ENCODE data around the gene HDAC11. TPM values are rescaled to one million over a fixed set of nuclear protein-coding genes. Genes with fewer than 3 reads are reported as not detected.

The HDAC11 gene
- total RNA-seq, 1 donor from 2014 or later, result 11.9 TPM

DNA sequence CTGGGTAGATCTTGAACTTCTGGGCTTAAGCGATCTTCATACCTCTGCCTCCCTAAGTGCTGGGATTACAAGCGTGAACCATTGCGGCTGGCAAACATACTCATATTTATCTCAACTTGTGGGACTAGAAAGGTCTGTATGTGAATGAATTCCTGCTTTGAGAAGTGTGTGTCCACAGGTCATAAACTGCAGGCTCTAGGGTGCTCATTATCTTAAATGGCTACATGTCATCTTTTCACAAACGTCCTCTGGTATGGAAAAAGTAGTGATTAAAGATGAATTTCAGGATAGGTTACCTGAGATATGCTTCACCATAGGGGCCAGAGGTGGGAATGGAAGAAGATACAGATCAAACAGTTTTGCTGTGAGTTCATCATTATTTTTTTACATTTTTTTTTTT lies 7.8 kb upstream of the HDAC11 start:
- Mint-ChIP-seq H3K4me3 (ENCODE audit: unreplicated experiment) (no peak overlapping the region), H3K9me3 (ENCODE audit: unreplicated experiment) (no peaks in the 10 kb centered on the region), H3K27me3 (ENCODE audit: unreplicated experiment) (peaks cover 48% of the 10 kb centered on the region), H3K4me1 (ENCODE audit: unreplicated experiment) (no peaks in the 10 kb centered on the region), H3K36me3 (ENCODE audit: unreplicated experiment) (no peaks in the 10 kb centered on the region), H3K27ac (ENCODE audit: unreplicated experiment) (no peak overlapping the region)
- TF ChIP-seq, protein P1, sequence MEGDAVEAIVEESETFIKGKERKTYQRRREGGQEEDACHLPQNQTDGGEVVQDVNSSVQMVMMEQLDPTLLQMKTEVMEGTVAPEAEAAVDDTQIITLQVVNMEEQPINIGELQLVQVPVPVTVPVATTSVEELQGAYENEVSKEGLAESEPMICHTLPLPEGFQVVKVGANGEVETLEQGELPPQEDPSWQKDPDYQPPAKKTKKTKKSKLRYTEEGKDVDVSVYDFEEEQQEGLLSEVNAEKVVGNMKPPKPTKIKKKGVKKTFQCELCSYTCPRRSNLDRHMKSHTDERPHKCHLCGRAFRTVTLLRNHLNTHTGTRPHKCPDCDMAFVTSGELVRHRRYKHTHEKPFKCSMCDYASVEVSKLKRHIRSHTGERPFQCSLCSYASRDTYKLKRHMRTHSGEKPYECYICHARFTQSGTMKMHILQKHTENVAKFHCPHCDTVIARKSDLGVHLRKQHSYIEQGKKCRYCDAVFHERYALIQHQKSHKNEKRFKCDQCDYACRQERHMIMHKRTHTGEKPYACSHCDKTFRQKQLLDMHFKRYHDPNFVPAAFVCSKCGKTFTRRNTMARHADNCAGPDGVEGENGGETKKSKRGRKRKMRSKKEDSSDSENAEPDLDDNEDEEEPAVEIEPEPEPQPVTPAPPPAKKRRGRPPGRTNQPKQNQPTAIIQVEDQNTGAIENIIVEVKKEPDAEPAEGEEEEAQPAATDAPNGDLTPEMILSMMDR (IDR thresholded peaks at IDR 0.05), result no peak
- no peak for DNase-seq (ENCODE audit: extremely low spot score, unreplicated experiment)

DNA sequence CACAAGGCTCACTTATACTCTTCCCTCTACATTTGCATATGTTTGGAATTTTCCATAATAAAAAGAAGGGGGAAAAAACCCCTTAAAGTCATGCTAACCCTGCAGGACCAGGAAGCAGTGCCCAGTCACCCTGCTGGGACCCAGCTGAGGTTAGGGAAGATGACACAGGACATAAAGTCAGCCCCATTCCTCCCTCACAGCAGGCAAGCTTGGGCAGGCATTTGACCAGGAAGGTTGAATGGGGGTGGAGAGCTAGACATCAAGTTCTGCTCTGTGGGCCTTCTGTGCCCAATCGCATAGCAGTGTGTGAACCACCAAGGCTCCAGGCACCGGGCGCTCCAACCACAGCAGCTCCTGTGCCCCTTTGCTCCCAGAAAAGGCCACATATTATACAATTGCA lies 7.1 kb upstream of the HDAC11 start:
- H3K9me3 Mint-ChIP-seq (ENCODE audit: unreplicated experiment), result no peaks in the 10 kb centered on the region
- no peak overlapping the region for H3K4me3 Mint-ChIP-seq (ENCODE audit: unreplicated experiment)
- peaks cover 43% of the 10 kb centered on the region for H3K27me3 Mint-ChIP-seq (ENCODE audit: unreplicated experiment)
- TF ChIP-seq, protein P1 (IDR thresholded peaks at IDR 0.05), result no peak
- no peaks in the 10 kb centered on the region for H3K4me1 Mint-ChIP-seq (ENCODE audit: unreplicated experiment)
- no peaks in the 10 kb centered on the region for H3K36me3 Mint-ChIP-seq (ENCODE audit: unreplicated experiment)
- no peak for DNase-seq (ENCODE audit: extremely low spot score, unreplicated experiment)
- no peak overlapping the region for H3K27ac Mint-ChIP-seq (ENCODE audit: unreplicated experiment)

DNA sequence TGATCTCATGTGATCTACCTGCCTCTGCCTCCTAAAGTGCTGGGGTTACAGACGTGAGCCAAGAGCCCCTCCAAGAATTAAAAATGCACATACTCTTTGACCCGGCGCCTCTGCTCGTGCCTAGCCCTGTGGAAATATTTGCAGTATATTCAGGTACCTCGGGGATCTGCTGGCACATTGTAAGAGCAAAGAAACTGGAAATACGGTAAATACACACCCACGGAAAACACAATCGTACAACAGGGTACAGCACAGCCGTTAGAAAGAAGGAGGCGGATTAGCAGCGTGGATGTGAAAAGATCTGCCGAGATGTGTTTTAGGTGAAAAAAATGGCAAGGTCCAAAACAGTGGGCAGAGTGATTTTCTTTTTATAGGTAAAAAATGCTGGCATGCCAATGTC lies 6.1 kb upstream of the HDAC11 start:
- H3K9me3 Mint-ChIP-seq (ENCODE audit: unreplicated experiment), result no peaks in the 10 kb centered on the region
- no peak overlapping the region for H3K27ac Mint-ChIP-seq (ENCODE audit: unreplicated experiment)
- TF ChIP-seq, protein P1 (IDR thresholded peaks at IDR 0.05), result no peak

DNA sequence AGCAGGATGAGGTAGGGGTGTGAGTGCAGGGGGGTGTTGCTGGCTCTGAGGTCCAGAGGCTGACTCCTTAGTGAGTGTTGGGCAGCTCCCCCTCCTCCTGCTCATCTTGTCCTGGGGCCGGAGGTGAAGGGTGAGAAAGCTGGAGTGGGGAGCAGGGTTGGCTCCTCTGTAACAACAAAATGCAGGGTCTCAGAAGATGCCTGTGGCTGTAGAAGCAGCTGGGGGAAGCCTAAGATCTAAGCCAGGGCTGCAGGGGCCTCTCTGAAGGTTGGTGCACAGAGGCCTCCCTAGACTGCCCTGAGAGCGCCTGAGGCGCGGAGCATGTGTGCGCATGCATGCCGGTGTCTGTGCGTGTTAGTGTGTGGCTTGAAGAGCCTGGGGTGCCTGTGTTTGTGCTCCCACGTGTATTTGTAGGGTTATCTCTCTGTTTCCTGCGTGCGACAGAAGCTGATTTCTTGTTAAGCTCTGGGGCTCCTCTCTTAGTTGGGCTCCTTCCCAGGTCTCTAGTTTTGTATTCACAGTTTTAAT lies 5.3 kb upstream of the HDAC11 start:
- peaks cover 36% of the 10 kb centered on the region for H3K27me3 Mint-ChIP-seq (ENCODE audit: unreplicated experiment)
- no peaks in the 10 kb centered on the region for H3K36me3 Mint-ChIP-seq (ENCODE audit: unreplicated experiment)
- H3K4me3 Mint-ChIP-seq (ENCODE audit: unreplicated experiment), result no peak overlapping the region
- TF ChIP-seq, protein P1 (IDR thresholded peaks at IDR 0.05), result no peak
- no peaks in the 10 kb centered on the region for H3K9me3 Mint-ChIP-seq (ENCODE audit: unreplicated experiment)
- H3K27ac Mint-ChIP-seq (ENCODE audit: unreplicated experiment), result no peak overlapping the region
- peaks cover 3% of the 10 kb centered on the region for H3K4me1 Mint-ChIP-seq (ENCODE audit: unreplicated experiment)
- no peak for DNase-seq (ENCODE audit: extremely low spot score, unreplicated experiment)

More for the DNA sequence above, 6.1 kb upstream of the HDAC11 start:
- Mint-ChIP-seq H3K4me1 (ENCODE audit: unreplicated experiment) (no peaks in the 10 kb centered on the region), H3K27me3 (ENCODE audit: unreplicated experiment) (peaks cover 37% of the 10 kb centered on the region), H3K4me3 (ENCODE audit: unreplicated experiment) (no peak overlapping the region), H3K36me3 (ENCODE audit: unreplicated experiment) (no peaks in the 10 kb centered on the region)
- DNase-seq (ENCODE audit: extremely low spot score, unreplicated experiment), result no peak

DNA sequence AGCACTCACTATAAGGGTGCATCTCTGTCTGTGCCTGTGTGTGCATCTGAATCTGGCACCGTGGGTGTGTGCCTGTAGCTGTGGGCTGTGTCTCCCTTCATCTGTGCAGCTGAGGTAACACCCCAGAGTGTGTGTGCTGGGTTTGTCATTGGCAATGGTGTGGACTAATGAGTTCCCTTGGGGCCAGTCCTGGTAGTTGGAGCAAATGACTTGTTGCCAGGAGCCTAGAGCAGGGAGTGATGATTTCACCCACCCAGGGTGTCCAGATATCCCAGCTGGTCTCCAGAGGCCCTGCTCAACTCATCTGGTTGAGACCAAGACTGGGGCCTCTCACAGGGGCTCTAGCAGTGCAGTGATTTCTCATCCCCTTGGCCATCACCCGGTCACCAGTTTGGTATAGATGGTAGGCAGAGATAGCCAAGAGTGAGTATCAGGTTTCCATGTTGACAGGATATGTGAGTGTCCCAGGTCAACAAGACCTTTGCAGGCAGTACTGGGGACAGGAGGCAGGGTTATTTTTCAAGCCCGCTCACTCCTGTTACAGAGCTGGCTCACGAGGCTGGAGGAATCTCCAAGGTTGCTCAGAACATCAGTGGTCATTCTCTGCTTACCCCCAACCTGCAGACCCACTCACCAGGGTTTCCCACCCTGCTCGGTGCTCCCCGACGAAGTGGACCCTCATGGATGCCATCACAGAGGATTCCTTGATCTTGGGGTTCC lies 4.1 kb upstream of the HDAC11 start:
- Mint-ChIP-seq H3K27ac (ENCODE audit: unreplicated experiment) (no peak overlapping the region), H3K9me3 (ENCODE audit: unreplicated experiment) (no peaks in the 10 kb centered on the region)
- TF ChIP-seq, protein P1 (IDR thresholded peaks at IDR 0.05), result no peak

More for the DNA sequence above, 4.1 kb upstream of the HDAC11 start:
- H3K36me3 Mint-ChIP-seq (ENCODE audit: unreplicated experiment), result no peaks in the 10 kb centered on the region
- no peak for DNase-seq (ENCODE audit: extremely low spot score, unreplicated experiment)
- peaks cover 25% of the 10 kb centered on the region for H3K27me3 Mint-ChIP-seq (ENCODE audit: unreplicated experiment)
- peaks cover 7% of the 10 kb centered on the region for H3K4me1 Mint-ChIP-seq (ENCODE audit: unreplicated experiment)
- no peak overlapping the region for H3K4me3 Mint-ChIP-seq (ENCODE audit: unreplicated experiment)
